ENCODE measurements around the gene RREB1.

GRCh38 chr6:7195339-7196018, 87.7 kb downstream of the RREB1 start:
- no peak for TF ChIP-seq CTCF (IDR thresholded peaks at IDR 0.05)
- TF ChIP-seq EP300 (IDR thresholded peaks at IDR 0.05; ENCODE audit: low read depth) = no peak
- no peak for TF ChIP-seq POLR2A (IDR thresholded peaks at IDR 0.05)
- peak in 1 of 3 donors; percentile 14 for TF ChIP-seq POLR2AphosphoS5 (IDR thresholded peaks at IDR 0.05)

Measured in transverse colon (tissue), 4 donors.